Caco-2 (cell line): ENCODE data around the gene CRIP1. TPM values are rescaled to one million over a fixed set of nuclear protein-coding genes. Genes with fewer than 3 reads are reported as not detected.

Experiments
- BruUV-seq: library from RNA; stranded (reverse); fragments of 400-500 nt; replicated peaks from 2 replicates; lab custom pipeline; 2021; lab: Mats Ljungman, UMichigan
- CTCF ChIA-PET: fragments of 300-600 bp; sonication (Branson Sonifier 250); formaldehyde crosslinking; loops from one replicate; lab custom pipeline; 2022; ENCODE audit warnings: antibody characterized with exemption; lab: Charles Lee
- POLR2A ChIA-PET: fragments of 300-600 bp; sonication (Branson Sonifier 250); formaldehyde crosslinking; loops from one replicate; lab custom pipeline; 2022; ENCODE audit warnings: antibody characterized with exemption; lab: Charles Lee
- DNase-seq, 2 experiments: peaks; one replicate each; pipeline versions ENCODE4 v3.0.0 to v3.0.0-alpha.2; 2020 to 2022
- H3K27me3 ChIP-seq: replicated peaks from 2 replicates; pipeline ENCODE4 v1.6.0; 2011; ENCODE audit warnings: low read length; ENCODE audit not compliant: control insufficient read depth, insufficient read depth
- H3K36me3 ChIP-seq: 2 replicates; pipeline ENCODE4 v1.5.1; 2011; ENCODE audit warnings: low read length; ENCODE audit not compliant: control insufficient read depth, insufficient read depth
- H3K4me1 ChIP-seq: fragments of 250-450 bp; sonication (Bioruptor Pico); 2 replicates; pipeline ENCODE4 v1.5.1; 2020; ENCODE audit warnings: mild to moderate bottlenecking
- H3K4me3 ChIP-seq: 2 replicates; pipeline ENCODE4 v1.5.1; 2011; ENCODE audit warnings: low read depth, mild to moderate bottlenecking, control low read depth, low read length
- H3K9me3 ChIP-seq: fragments of 250-450 bp; sonication (Bioruptor Pico); 2 replicates; pipeline ENCODE4 v1.5.1; 2020; ENCODE audit warnings: mild to moderate bottlenecking, moderate library complexity
- H3K27ac Mint-ChIP-seq: one replicate; pipeline ENCODE4 v1.8.0; 2022; ENCODE audit warnings: mixed read lengths; ENCODE audit not compliant: unreplicated experiment
- H3K27me3 Mint-ChIP-seq: one replicate; pipeline ENCODE4 v1.8.0; 2022; ENCODE audit warnings: mixed read lengths; ENCODE audit not compliant: insufficient read depth, unreplicated experiment
- H3K36me3 Mint-ChIP-seq: one replicate; pipeline ENCODE4 v1.8.0; 2022; ENCODE audit warnings: mild to moderate bottlenecking, mixed read lengths; ENCODE audit not compliant: insufficient read depth, unreplicated experiment
- H3K4me1 Mint-ChIP-seq: one replicate; pipeline ENCODE4 v1.8.0; 2022; ENCODE audit warnings: low read depth, mixed read lengths; ENCODE audit not compliant: unreplicated experiment
- H3K4me3 Mint-ChIP-seq: one replicate; pipeline ENCODE4 v1.8.0; 2022; ENCODE audit warnings: mild to moderate bottlenecking, moderate library complexity, mixed read lengths; ENCODE audit not compliant: unreplicated experiment
- H3K9me3 Mint-ChIP-seq: one replicate; pipeline ENCODE4 v1.8.0; 2022; ENCODE audit warnings: mixed read lengths; ENCODE audit not compliant: unreplicated experiment
- CTCF ChIP-seq, 2 experiments: fragments of 200-600 bp in 1 of 2; IDR thresholded peaks; 1 replicate in 1 of 2; 2 replicates in 1 of 2; pipeline versions ENCODE4 v1.5.1 to v1.8.0; 2011 to 2022; ENCODE audit warnings: antibody characterized with exemption in 1 of 2, control low read depth in 1 of 2, inconsistent platforms in 1 of 2, low read depth in 1 of 2, low read length in 1 of 2, mild to moderate bottlenecking in 1 of 2, moderate library complexity in 1 of 2; ENCODE audit not compliant: insufficient read depth in 1 of 2, severe bottlenecking in 1 of 2, unreplicated experiment in 1 of 2
- intact Hi-C: fragments of 100-400 bp; cut with micrococcal nuclease; formaldehyde crosslinking; loops from one replicate; pipeline ENCODE4 v1.10.0; 2022; ENCODE audit not compliant: unreplicated experiment
- total RNA-seq: library from RNA; stranded (reverse); gene quantifications from 2 replicates; pipeline ENCODE4 v1.2.3, GENCODE V29; 2022

Gene CRIP1
- total RNA-seq, 1 experiment from 2014 or later: 75.1 TPM

GRCh38 chr14:105440554-105440900 lies 46.2 kb upstream of the CRIP1 start:
- H3K36me3 Mint-ChIP-seq: peaks cover 20% of the 10 kb centered on the region
- ChIA-PET CTCF (no interaction called here), POLR2A (no interaction called here)
- no peaks in the 10 kb centered on the region for H3K9me3 Mint-ChIP-seq
- Histone ChIP-seq H3K4me1 (no peaks in the 10 kb centered on the region), H3K4me3 (no peak overlapping the region), H3K27me3 (no peaks in the 10 kb centered on the region), H3K9me3 (no peaks in the 10 kb centered on the region), H3K36me3 (no peaks in the 10 kb centered on the region)
- H3K27ac Mint-ChIP-seq: no peak overlapping the region
- no peaks in the 10 kb centered on the region for H3K4me1 Mint-ChIP-seq
- BruUV-seq: no TSS peak
- no peaks in the 10 kb centered on the region for H3K27me3 Mint-ChIP-seq
- no peak for TF ChIP-seq CTCF (IDR thresholded peaks at IDR 0.05; ENCODE audit: insufficient read depth in 1 of 2, low read depth in 1 of 2, low read length in 1 of 2, severe bottlenecking in 1 of 2, unreplicated experiment in 1 of 2)
- no peak overlapping the region for H3K4me3 Mint-ChIP-seq
- DNase-seq: no peak
- intact Hi-C loops: no loop called here

DNA sequence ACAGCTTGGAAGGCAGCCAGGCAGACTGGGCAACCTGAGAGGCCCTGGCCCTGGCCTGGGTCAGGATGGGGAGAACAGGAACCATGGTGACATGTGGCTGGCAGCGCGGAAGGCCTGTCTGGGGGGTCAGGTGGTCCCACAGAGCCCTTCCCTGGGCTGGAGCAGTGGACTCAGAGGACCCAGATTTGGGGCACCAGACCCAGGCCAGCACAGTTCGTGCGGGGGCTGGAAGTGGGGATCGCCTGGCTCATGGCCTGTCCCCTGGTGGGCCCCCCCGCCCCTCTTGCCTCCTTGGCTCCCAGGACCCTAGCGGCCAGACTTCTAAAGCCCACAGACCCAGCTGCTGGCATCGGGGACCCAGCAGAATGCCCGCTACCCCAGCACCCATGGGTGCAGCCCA lies 45.7 kb upstream of the CRIP1 start:
- no peaks in the 10 kb centered on the region for H3K9me3 Mint-ChIP-seq
- Histone ChIP-seq H3K9me3 (no peaks in the 10 kb centered on the region), H3K4me3 (no peak overlapping the region), H3K36me3 (no peaks in the 10 kb centered on the region), H3K27me3 (no peaks in the 10 kb centered on the region), H3K4me1 (no peaks in the 10 kb centered on the region)
- peaks cover 20% of the 10 kb centered on the region for H3K36me3 Mint-ChIP-seq
- ChIA-PET POLR2A (no interaction called here), CTCF (interaction anchor here (0.7 kb wide), 1 partner anchor 33 kb away, joined by 3 read pairs; no protein-coding TSS in a partner anchor)
- H3K27ac Mint-ChIP-seq: no peak overlapping the region
- TF ChIP-seq CTCF (IDR thresholded peaks at IDR 0.05; ENCODE audit: insufficient read depth in 1 of 2, low read depth in 1 of 2, low read length in 1 of 2, severe bottlenecking in 1 of 2, unreplicated experiment in 1 of 2): no peak
- H3K4me1 Mint-ChIP-seq: no peaks in the 10 kb centered on the region
- intact Hi-C loops: no loop called here
- H3K27me3 Mint-ChIP-seq: no peaks in the 10 kb centered on the region
- H3K4me3 Mint-ChIP-seq: no peak overlapping the region
- no peak for DNase-seq
- BruUV-seq: no TSS peak

DNA sequence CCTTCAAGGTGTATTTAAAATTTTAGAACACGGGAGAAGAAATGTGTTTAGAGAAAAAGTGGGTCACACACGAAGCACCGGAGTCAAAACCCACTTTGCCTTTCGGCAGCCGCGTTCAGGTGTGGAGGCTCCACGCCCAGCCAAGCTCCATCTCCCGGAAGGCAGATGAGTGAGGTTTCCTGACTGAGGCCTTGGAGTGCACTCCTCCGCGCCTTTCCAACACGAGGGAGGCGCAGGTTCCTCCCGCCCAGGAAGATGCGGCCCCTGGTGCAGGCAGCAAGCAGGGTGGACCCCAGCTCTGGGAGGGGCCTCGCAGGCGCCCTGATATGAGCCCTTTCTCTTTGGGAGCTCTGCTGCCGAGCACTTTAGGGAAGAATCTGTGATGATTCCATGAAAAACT lies 44.6 kb upstream of the CRIP1 start:
- no peaks in the 10 kb centered on the region for H3K27me3 Mint-ChIP-seq
- intact Hi-C loops: no loop called here
- BruUV-seq: TSS peak; percentile 22
- no peaks in the 10 kb centered on the region for H3K4me1 ChIP-seq
- no peak overlapping the region for H3K27ac Mint-ChIP-seq
- H3K4me1 Mint-ChIP-seq: no peaks in the 10 kb centered on the region
- H3K36me3 Mint-ChIP-seq: peaks cover 20% of the 10 kb centered on the region
- no peaks in the 10 kb centered on the region for H3K27me3 ChIP-seq
- no peak for TF ChIP-seq CTCF (IDR thresholded peaks at IDR 0.05; ENCODE audit: insufficient read depth in 1 of 2, low read depth in 1 of 2, low read length in 1 of 2, severe bottlenecking in 1 of 2, unreplicated experiment in 1 of 2)
- H3K9me3 ChIP-seq: no peaks in the 10 kb centered on the region
- DNase-seq: no peak
- ChIA-PET CTCF (no interaction called here), POLR2A (no interaction called here)
- no peak overlapping the region for H3K4me3 Mint-ChIP-seq
- no peaks in the 10 kb centered on the region for H3K36me3 ChIP-seq
- H3K4me3 ChIP-seq: no peak overlapping the region
- no peaks in the 10 kb centered on the region for H3K9me3 Mint-ChIP-seq
